ENCODE data around the gene FAM222B. TPM values are rescaled to one million over a fixed set of nuclear protein-coding genes. Genes with fewer than 3 reads are reported as not detected.
A peak's percentile ranks its signal among the peaks of the same experiment; 100 is the strongest.

Gene FAM222B
- total and polyA plus RNA-seq, 9 of the 15 experiments (the other 6 are each of a cell fraction or from before 2014, with no cell fraction given): 4.0 to 34.6 (median 7.5) TPM

GRCh38 chr17:28865946-28866752 is 23.6 kb upstream of the FAM222B start (continued):
- TF ChIP-seq ZNF639 (CRISPR knock-in tag; conservative IDR thresholded peaks at IDR 0.05 in 1 of 2, IDR thresholded peaks at IDR 0.05 in 1 of 2) (no peak), PHTF2 (CRISPR knock-in tag; IDR thresholded peaks at IDR 0.05) (no peak), ZBTB26 (CRISPR knock-in tag; IDR thresholded peaks at IDR 0.05) (no peak), HDAC1 (IDR thresholded peaks at IDR 0.05) (peak in 1 of 2 experiments; percentile 29; a peak in 1 of 4 replicates), FOXM1 (IDR thresholded peaks at IDR 0.05; ENCODE audit: low read depth) (no peak), FOXM1 (CRISPR knock-in tag; IDR thresholded peaks at IDR 0.05; ENCODE audit: low read depth) (no peak), NRF1 (conservative IDR thresholded peaks at IDR 0.05 in 1 of 2, IDR thresholded peaks at IDR 0.05 in 1 of 2) (no peak), STAG1 (CRISPR knock-in tag; IDR thresholded peaks at IDR 0.05; ENCODE audit: borderline replicate concordance) (no peak), ZNF609 (CRISPR knock-in tag; IDR thresholded peaks at IDR 0.05; ENCODE audit: borderline replicate concordance) (no peak), MXD1 (CRISPR knock-in tag; IDR thresholded peaks at IDR 0.05; ENCODE audit: borderline replicate concordance, poor library complexity, severe bottlenecking) (peak; percentile 1), MAFF (IDR thresholded peaks at IDR 0.05; ENCODE audit: low read length) (no peak), PPARD (CRISPR knock-in tag; IDR thresholded peaks at IDR 0.05) (no peak), SIX5 (IDR thresholded peaks at IDR 0.05; ENCODE audit: borderline replicate concordance in 1 of 2, insufficient read depth in 1 of 2, low read depth in 1 of 2, low read length in 2 of 2) (no peak), ELK1 (CRISPR knock-in tag; IDR thresholded peaks at IDR 0.05) (no peak), CBFA2T2 (conservative IDR thresholded peaks at IDR 0.05) (no peak), MTA3 (IDR thresholded peaks at IDR 0.05; ENCODE audit: borderline replicate concordance) (no peak), KLF1 (tag; IDR thresholded peaks at IDR 0.05) (no peak)

Measured in K562 (cell line).